ENCODE data around the gene ZDHHC14. TPM values are rescaled to one million over a fixed set of nuclear protein-coding genes. Genes with fewer than 3 reads are reported as not detected.

ZDHHC14 gene
- total RNA-seq, 1 donor: 7.9 TPM

DNA sequence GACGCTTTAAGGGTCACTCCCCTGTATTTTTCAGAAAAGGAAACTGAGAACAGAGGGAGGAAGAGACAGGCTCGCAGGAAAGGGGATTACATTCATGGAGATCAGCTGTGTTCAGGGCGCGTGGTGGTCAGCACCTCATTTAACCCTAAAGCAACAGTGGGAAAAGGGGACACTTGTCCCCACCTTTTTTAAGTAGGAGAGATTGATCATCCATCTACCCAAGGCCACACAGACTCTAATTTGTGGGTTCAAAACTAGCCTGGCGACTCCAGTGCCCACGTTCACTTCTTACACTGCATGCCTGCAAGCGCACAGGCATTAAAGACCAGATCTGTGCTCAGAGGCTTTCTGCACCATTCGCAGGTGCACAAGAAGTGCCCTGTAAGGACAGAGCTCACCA is 274.1 kb downstream of the ZDHHC14 start:
- TF ChIP-seq, protein P1, sequence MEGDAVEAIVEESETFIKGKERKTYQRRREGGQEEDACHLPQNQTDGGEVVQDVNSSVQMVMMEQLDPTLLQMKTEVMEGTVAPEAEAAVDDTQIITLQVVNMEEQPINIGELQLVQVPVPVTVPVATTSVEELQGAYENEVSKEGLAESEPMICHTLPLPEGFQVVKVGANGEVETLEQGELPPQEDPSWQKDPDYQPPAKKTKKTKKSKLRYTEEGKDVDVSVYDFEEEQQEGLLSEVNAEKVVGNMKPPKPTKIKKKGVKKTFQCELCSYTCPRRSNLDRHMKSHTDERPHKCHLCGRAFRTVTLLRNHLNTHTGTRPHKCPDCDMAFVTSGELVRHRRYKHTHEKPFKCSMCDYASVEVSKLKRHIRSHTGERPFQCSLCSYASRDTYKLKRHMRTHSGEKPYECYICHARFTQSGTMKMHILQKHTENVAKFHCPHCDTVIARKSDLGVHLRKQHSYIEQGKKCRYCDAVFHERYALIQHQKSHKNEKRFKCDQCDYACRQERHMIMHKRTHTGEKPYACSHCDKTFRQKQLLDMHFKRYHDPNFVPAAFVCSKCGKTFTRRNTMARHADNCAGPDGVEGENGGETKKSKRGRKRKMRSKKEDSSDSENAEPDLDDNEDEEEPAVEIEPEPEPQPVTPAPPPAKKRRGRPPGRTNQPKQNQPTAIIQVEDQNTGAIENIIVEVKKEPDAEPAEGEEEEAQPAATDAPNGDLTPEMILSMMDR (IDR thresholded peaks at IDR 0.05; ENCODE audit: insufficient read depth, low read length): no peak
- no peak for DNase-seq (ENCODE audit: low read depth)
- no peak overlapping the region for H3K4me3 ChIP-seq (ENCODE audit: low read depth, low read length)

DNA sequence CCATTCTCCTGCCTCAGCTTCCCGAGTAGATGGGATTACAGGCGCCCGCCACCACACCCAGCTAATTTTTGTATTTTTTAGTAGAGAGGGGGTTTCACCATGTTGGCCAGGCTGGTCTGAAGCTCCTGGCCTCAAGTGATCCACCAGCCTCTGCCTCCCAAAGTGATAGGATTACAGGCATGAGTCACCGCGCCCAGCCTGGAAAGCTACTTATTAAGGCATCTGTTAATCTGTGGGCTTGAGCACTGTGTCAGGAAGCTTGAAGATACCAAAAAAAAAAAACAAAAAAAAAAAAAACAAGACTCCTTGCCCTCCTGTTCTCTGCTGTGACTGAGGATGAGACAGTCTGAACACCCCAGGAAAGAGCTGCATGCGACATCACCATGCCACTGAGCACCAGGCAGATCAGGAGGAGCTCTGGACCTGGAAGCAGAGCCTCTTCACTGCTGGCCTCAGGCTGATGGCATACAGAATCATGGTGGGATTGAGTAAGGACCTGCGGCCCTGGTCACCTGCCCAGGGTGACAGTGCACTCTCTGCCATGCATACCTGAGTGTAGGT is 275.5 kb downstream of the ZDHHC14 start:
- no peak overlapping the region for H3K4me3 ChIP-seq (ENCODE audit: low read depth, low read length)
- TF ChIP-seq, protein P1 (IDR thresholded peaks at IDR 0.05; ENCODE audit: insufficient read depth, low read length): no peak
- no peak for DNase-seq (ENCODE audit: low read depth)

DNA sequence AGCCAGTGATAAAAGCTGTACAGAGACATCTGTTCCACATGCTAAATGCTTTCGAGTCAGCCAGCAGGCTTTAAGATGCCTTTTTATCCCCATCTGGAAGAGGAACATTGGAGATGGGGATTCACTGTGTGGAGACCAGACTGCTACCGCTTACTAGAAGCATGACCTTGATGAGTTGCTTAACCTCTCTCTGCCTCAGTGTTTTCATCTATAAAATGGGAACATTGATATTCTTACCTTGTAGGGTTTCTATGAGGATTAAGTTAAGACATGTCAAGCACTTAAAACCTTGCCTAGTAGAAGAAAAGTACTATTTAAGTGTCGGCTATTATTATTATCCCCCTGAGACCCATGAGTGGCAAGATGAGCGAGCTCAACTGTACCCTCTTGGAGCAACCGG is 276.8 kb downstream of the ZDHHC14 start:
- TF ChIP-seq, protein P1 (IDR thresholded peaks at IDR 0.05; ENCODE audit: insufficient read depth, low read length): no peak
- H3K4me3 ChIP-seq (ENCODE audit: low read depth, low read length): no peak overlapping the region
- no peak for DNase-seq (ENCODE audit: low read depth)

DNA sequence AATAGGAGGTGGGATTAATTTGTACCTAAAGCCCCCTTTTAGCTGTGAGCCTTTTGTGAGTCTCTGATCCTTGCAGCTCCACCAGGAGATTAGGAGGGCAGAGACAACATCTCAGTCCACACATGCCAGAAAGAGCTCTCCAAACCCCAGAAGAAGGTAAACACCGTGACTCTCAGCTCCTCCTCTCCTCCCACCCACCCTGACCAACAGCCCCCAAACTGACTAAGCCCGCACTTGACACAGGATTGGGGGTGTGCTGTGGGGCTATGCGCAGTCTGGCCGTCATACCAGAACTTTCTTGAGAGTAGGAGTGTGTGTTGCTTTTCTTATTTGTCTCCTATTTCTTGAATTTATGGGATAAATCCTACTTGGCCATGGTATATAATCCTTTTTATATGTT is 277.3 kb downstream of the ZDHHC14 start:
- TF ChIP-seq, protein P1 (IDR thresholded peaks at IDR 0.05; ENCODE audit: insufficient read depth, low read length): no peak
- no peak for DNase-seq (ENCODE audit: low read depth)
- no peak overlapping the region for H3K4me3 ChIP-seq (ENCODE audit: low read depth, low read length)

DNA sequence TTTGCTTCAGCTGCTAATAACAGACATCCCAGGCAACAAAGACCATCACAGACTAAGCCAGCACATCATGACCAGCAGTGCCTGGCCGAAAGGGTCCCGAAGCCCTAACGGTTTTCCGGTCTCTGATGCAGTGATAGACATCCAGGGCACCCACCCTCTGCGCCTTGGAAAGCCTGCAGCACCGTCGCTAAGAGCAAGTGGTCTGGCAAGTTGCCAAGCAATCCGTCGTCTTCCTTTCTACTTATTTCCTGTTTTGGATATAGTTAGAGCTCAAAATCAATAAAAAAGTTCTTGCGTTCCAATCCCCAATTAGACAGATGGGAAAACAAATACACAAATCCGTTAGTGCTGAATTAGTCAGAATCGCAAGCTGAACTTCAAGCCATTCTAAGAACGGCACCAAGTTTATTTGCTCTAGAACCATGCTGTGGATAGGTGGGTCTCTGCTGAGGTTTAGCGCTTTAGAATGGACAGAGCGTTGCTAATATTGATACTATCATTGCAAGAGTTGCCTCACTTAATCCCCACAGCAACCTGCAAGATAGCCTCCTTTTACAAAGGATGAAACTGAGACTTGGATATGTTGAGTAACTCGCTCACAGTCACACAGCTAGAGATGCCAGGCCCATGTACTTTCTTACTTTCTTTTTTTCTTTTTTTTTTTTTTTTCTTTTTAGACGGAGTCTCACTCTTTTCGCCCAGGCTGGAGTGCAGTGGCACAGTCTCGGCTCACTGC is 278.7 kb downstream of the ZDHHC14 start:
- H3K4me3 ChIP-seq (ENCODE audit: low read depth, low read length): no peak overlapping the region
- no peak for DNase-seq (ENCODE audit: low read depth)
- TF ChIP-seq, protein P1 (IDR thresholded peaks at IDR 0.05; ENCODE audit: insufficient read depth, low read length): no peak

DNA sequence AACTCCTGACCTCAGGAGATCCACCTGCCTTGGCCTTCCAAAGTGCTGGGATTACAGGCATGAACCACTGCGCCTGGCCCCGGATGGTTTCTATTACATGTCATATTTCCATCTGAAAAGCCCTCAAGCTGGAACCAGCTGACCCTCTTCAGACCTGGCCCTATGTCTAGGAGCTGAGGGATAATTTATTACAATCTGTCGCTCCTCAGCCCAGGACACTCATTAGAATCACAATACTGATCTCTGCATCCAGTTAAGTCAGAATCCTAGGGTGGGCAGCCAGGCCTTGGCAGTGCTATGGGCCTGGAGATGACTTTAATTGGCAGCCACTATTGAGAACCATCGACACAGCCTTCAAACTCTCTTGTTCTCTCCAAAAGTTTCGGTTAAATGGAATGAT is 279.4 kb downstream of the ZDHHC14 start:
- H3K4me3 ChIP-seq (ENCODE audit: low read depth, low read length): no peak overlapping the region
- DNase-seq (ENCODE audit: low read depth): no peak
- TF ChIP-seq, protein P1 (IDR thresholded peaks at IDR 0.05; ENCODE audit: insufficient read depth, low read length): no peak
